Stimulated activated naive CD8-positive, alpha-beta T cell treated with anti-CD3 and anti-CD28 coated beads, Interleukin-15, Interleukin-2, amounts not matched to agents 100 ng/mL and 50 ng/mL, for 24 hours (primary cell): ENCODE data around the gene MAS1.
A peak's percentile ranks its signal among the peaks of the same experiment; 100 is the strongest.
"Not testable (repeated sequence)": the region's sequence is repeated elsewhere in the genome, so short reads cannot be mapped to it uniquely, and the experiment has no call there.

Experiments used
- H3K27ac Mint-ChIP-seq: one replicate; pipeline ENCODE4 v1.8.0; 2021; ENCODE audit warnings: mild to moderate bottlenecking, mixed read lengths
- H3K27me3 Mint-ChIP-seq: one replicate; pipeline ENCODE4 v1.8.0; 2021; ENCODE audit warnings: mixed read lengths
- H3K36me3 Mint-ChIP-seq: one replicate; pipeline ENCODE4 v1.8.0; 2021; ENCODE audit warnings: low read depth, mixed read lengths
- H3K4me1 Mint-ChIP-seq: one replicate; pipeline ENCODE4 v1.8.0; 2021; ENCODE audit warnings: low read depth, mixed read lengths
- H3K4me3 Mint-ChIP-seq: one replicate; pipeline ENCODE4 v1.8.0; 2021; ENCODE audit warnings: mild to moderate bottlenecking, mixed read lengths
- H3K9me3 Mint-ChIP-seq: one replicate; pipeline ENCODE4 v1.8.0; 2021; ENCODE audit warnings: mixed read lengths

The MAS1 gene

GRCh38 chr6:159890792-159891191 lies at the start of gene MAS1:
Gene MAS1 (plus strand): TSS chr6:159890988. CDS start chr6:159906956, 15,968 bp downstream.
- no peaks in the 10 kb centered on the region for H3K9me3 Mint-ChIP-seq

GRCh38 chr6:159842035-159842434 lies 48.8 kb upstream of the MAS1 start:
- Mint-ChIP-seq H3K36me3 (no peaks in the 10 kb centered on the region), H3K27me3 (no peaks in the 10 kb centered on the region), H3K9me3 (no peaks in the 10 kb centered on the region), H3K27ac (no peak overlapping the region), H3K4me1 (no peaks in the 10 kb centered on the region), H3K4me3 (no peak overlapping the region)

More at GRCh38 chr6:159890792-159891191, at the start of gene MAS1:
- no peaks in the 10 kb centered on the region for H3K4me1 Mint-ChIP-seq
- peaks cover 62% of the 10 kb centered on the region for H3K27me3 Mint-ChIP-seq
- no peaks in the 10 kb centered on the region for H3K36me3 Mint-ChIP-seq
- H3K4me3 Mint-ChIP-seq = no peak within 1 kb of the TSS
- no peak within 1 kb of the TSS for H3K27ac Mint-ChIP-seq

GRCh38 chr6:159844737-159845645 lies 45.8 kb upstream of the MAS1 start:
- Mint-ChIP-seq H3K4me3 (no peak overlapping the region), H3K4me1 (peaks cover 4% of the 10 kb centered on the region), H3K36me3 (no peaks in the 10 kb centered on the region), H3K9me3 (no peaks in the 10 kb centered on the region), H3K27ac (no peak overlapping the region), H3K27me3 (no peaks in the 10 kb centered on the region)

GRCh38 chr6:159848552-159848951 lies 42.2 kb upstream of the MAS1 start:
- not testable (repeated sequence) for H3K4me1 Mint-ChIP-seq, H3K4me3 Mint-ChIP-seq, H3K27me3 Mint-ChIP-seq

DNA sequence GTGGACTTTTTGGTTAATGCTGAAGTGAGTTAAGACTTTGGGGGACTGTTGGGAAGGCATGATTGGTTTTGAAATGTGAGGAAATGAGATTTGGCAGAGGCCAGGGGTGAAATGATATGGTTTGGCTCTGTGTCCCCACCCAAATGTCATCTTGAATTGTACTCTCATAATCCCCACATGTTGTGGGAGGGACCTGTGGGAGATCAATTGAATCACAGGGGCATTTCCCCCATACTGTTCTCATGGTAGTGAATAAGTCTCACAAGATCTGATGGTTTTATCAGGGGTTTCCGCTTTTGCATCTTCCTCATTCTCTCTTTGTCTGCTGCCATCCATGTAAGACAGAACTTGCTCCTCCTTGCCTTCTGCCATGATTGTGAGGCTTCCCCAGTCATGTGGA lies 40.9 kb upstream of the MAS1 start:
- not testable (repeated sequence) for H3K36me3 Mint-ChIP-seq, H3K4me3 Mint-ChIP-seq, H3K4me1 Mint-ChIP-seq, H3K9me3 Mint-ChIP-seq, H3K27ac Mint-ChIP-seq, H3K27me3 Mint-ChIP-seq

More at GRCh38 chr6:159848552-159848951, 42.2 kb upstream of the MAS1 start:
- not testable (repeated sequence) for H3K36me3 Mint-ChIP-seq, H3K27ac Mint-ChIP-seq, H3K9me3 Mint-ChIP-seq

DNA sequence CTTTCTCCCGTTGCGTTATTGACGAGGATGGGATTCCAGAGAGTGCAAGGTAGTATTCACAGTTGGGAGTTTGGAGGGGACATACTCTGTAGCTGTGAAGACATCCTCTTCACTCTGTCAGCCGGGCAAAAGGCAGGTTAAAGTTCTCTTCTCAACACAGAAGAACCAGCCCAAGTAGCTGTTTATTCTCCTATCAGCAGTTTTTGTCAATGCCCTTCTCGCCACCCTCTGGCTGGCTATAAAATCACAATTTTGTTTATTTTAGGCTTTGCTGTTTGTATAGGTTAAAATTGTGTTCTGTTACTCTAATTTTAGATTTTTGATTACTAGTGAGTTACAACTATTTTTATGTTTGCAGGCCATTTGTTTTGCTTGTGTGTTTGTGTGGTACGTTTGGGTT lies 37.9 kb upstream of the MAS1 start:
- Mint-ChIP-seq H3K4me1 (peaks cover 6% of the 10 kb centered on the region), H3K27ac (no peak overlapping the region), H3K27me3 (no peaks in the 10 kb centered on the region), H3K36me3 (no peaks in the 10 kb centered on the region), H3K4me3 (no peak overlapping the region), H3K9me3 (no peaks in the 10 kb centered on the region)

DNA sequence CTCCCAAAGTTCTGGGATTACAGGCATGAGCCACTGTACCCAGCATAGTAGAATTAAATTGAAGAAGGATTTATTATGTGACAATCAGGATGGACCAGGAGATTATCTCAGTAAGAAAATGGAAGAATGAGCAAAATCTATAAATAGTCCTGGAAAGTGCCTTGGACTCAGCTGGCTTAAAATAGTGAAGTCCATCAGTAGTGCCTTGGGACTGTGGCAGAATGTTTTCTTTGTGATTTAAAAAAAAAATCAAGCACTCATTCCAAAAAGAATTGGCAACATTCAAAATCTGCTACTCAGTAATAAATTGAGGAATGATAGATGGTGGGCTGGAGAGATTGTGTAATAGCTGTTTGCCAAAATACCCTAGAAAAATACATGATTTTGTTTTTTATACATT lies 37.0 kb upstream of the MAS1 start:
- no peaks in the 10 kb centered on the region for H3K27me3 Mint-ChIP-seq
- H3K4me3 Mint-ChIP-seq = no peak overlapping the region
- no peaks in the 10 kb centered on the region for H3K9me3 Mint-ChIP-seq
- H3K4me1 Mint-ChIP-seq = peaks cover 6% of the 10 kb centered on the region
- H3K27ac Mint-ChIP-seq = no peak overlapping the region
- no peaks in the 10 kb centered on the region for H3K36me3 Mint-ChIP-seq

DNA sequence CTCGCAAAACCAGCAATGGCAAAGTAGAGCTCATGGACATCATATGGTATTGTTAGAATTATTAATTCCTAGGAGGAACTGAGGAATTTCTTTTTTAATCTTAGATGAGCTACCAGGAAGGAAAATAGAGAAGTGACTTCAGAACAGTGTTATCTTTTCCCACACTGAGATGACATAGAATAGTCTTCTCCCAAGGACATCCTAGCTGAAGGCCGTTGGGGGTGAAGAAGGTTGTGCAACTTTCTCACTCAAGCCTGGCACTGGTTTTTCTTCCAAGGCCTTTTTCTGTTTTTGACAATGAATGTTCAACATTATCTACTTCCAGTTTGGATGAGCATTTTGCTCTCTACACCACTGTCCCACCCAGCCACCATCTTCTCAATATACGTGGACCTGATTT lies 35.8 kb upstream of the MAS1 start:
- H3K4me1 Mint-ChIP-seq = peaks cover 2% of the 10 kb centered on the region
- H3K9me3 Mint-ChIP-seq = no peaks in the 10 kb centered on the region
- H3K36me3 Mint-ChIP-seq = no peaks in the 10 kb centered on the region
- no peaks in the 10 kb centered on the region for H3K27me3 Mint-ChIP-seq
- no peak overlapping the region for H3K4me3 Mint-ChIP-seq
- H3K27ac Mint-ChIP-seq = no peak overlapping the region

GRCh38 chr6:159858259-159858658 lies 32.5 kb upstream of the MAS1 start:
- no peaks in the 10 kb centered on the region for H3K9me3 Mint-ChIP-seq
- no peaks in the 10 kb centered on the region for H3K36me3 Mint-ChIP-seq
- no peak overlapping the region for H3K27ac Mint-ChIP-seq
- no peak overlapping the region for H3K4me3 Mint-ChIP-seq
- H3K27me3 Mint-ChIP-seq = no peaks in the 10 kb centered on the region
- peaks cover 19% of the 10 kb centered on the region for H3K4me1 Mint-ChIP-seq

GRCh38 chr6:159860482-159860881 lies 30.3 kb upstream of the MAS1 start:
- H3K27me3 Mint-ChIP-seq = no peaks in the 10 kb centered on the region
- no peak overlapping the region for H3K27ac Mint-ChIP-seq
- no peak overlapping the region for H3K4me3 Mint-ChIP-seq
- no peaks in the 10 kb centered on the region for H3K9me3 Mint-ChIP-seq
- no peaks in the 10 kb centered on the region for H3K36me3 Mint-ChIP-seq
- peaks cover 19% of the 10 kb centered on the region for H3K4me1 Mint-ChIP-seq

DNA sequence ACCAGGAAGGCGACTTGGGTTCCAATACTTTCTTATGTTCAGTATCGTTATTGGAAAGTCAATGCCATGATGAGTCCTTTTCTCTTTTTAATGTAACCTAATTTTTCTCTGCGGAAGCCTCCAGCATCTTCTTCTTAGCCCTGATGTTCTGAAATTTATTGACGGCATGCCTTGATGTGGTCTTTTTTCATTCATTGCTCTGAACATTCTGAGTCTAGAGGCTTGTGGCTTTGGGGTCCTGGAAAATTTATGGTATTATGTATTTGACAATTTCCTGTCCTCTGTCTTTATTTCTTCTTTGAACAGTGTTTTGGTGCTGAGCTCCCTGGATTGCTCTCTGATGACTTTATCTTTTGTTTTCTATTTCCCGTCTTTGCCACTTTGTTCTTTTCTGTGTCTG lies 28.7 kb upstream of the MAS1 start:
- no peaks in the 10 kb centered on the region for H3K27me3 Mint-ChIP-seq
- peak overlapping the region; percentile 1 for H3K4me3 Mint-ChIP-seq
- H3K27ac Mint-ChIP-seq = peak overlapping the region; percentile 76
- no peaks in the 10 kb centered on the region for H3K9me3 Mint-ChIP-seq
- peaks cover 19% of the 10 kb centered on the region for H3K4me1 Mint-ChIP-seq
- no peaks in the 10 kb centered on the region for H3K36me3 Mint-ChIP-seq

GRCh38 chr6:159863341-159863740 lies 27.4 kb upstream of the MAS1 start:
- not testable (repeated sequence) for H3K27me3 Mint-ChIP-seq

DNA sequence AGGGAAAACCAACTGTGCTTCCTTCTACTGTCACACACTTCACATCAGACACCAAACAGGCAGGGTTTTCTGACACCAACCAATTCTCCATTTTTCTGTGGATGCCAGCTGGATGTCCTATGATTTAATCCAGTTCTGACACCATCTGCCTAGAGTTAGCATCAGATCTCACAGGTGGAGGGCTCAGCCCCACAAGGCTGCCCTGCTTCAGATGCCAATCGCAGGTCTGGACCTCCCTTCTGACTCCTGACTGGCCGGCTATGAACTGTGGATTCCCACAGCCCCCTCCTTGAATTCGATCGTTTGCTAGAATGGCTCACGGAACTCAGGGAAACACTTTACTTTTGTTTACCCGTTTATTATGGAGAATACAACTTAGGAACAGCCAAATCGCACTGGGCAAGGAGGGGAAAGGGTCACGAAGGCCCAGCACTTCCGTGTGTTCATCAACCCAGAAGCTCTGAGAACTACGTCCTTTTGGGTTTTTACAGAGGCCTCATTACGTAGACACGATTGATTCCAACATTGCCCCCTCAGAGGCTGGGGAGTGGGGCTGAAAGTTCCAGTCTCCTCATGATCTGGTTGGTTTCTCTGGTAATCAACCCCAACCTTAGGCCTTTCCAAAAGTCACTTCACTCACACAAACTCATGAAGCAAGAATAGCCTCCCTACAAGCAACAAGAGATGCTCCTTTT lies 25.4 kb upstream of the MAS1 start:
- Mint-ChIP-seq H3K4me3 (no peak overlapping the region), H3K27ac (no peak overlapping the region), H3K4me1 (peaks cover 19% of the 10 kb centered on the region), H3K27me3 (no peaks in the 10 kb centered on the region), H3K36me3 (no peaks in the 10 kb centered on the region), H3K9me3 (no peaks in the 10 kb centered on the region)

More at GRCh38 chr6:159863341-159863740, 27.4 kb upstream of the MAS1 start:
- H3K9me3 Mint-ChIP-seq, H3K27ac Mint-ChIP-seq, H3K36me3 Mint-ChIP-seq, H3K4me3 Mint-ChIP-seq: not testable (repeated sequence)
- peaks cover 19% of the 10 kb centered on the region for H3K4me1 Mint-ChIP-seq

DNA sequence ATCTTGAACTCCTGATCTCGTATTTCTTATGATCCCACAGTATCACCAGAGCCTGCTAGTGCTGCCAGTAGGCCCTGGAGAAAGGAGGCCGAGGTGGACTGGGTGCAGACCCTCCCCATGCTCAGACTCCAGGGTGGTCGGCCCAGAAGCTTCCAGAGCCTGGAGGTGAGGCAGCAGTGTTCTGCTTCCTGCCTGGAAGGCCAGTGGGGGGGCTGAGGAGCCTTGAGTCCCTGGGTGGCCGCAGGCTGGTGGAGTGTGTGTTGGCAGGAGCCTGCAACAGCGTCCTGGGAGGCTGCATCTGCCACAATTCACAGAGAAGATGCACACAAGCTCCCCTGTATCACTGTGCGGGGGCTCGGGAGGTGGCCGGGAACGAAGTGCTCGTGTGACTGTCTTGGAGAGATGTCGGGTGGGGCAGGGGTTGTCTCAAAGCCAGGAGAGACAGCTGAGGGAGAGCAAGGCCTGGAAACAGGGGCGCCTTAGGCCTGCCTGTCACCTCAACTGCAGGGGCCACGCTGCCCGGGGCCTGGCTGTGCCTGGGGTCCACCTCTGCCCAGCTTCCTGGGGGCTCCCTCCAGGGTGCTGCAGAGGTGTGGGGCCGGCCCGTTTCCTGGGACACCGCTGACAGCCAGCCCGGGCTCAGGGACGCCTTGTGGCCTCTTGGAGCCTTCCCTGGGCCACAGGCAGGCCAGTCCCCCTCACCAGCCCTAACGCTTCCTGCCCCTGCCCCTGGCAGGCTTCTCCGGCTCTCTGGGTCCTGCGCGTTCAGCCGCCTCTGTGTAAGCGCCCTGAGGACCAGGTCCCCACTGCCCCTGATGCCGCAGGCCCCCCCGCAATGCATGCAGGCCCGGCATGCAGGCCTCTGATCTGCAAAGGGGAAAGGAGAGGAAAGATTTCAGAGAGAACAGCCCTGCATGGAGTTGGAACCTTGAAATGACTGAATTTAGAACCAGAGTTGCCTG lies 24.2 kb upstream of the MAS1 start:
- Mint-ChIP-seq H3K4me3 (no peak overlapping the region), H3K4me1 (peaks cover 15% of the 10 kb centered on the region), H3K36me3 (no peaks in the 10 kb centered on the region), H3K27me3 (no peaks in the 10 kb centered on the region), H3K9me3 (no peaks in the 10 kb centered on the region), H3K27ac (no peak overlapping the region)
